Measurements from ENCODE around the gene UBE2D1. TPM values are rescaled to one million over a fixed set of nuclear protein-coding genes. Genes with fewer than 3 reads are reported as not detected.
A peak's percentile ranks its signal among the peaks of the same experiment; 100 is the strongest.

UBE2D1 gene
- total and polyA plus RNA-seq, 7 experiments from 2014 or later, result 11.3 to 23.8 (median 12.8) TPM

- no peak overlapping the region for H3K4me3 Mint-ChIP-seq
- no peak overlapping the region for H3K27ac ChIP-seq (ENCODE audit: low read depth, low read length)
Observed at GRCh38 chr10:58331646-58332045, 3.2 kb upstream of the UBE2D1 start.

GRCh38 chr10:58335306-58336005 is 650 bp downstream of the UBE2D1 start:
- DNase-seq (peak in 6 of 9 donors; percentile 3 to 21 (median 12)), ATAC-seq (peak; percentile 39)
- H3K27me3 Mint-ChIP-seq, result peaks cover 0 to 7% (median under 1%) of the 10 kb centered on the region in 5 donors
- H3K27ac ChIP-seq (ENCODE audit: low read depth, low read length), result peak overlapping the region; percentile 78
- H3K4me3 ChIP-seq (ENCODE audit: low read length), result peak overlapping the region; percentile 71
- H3K27me3 ChIP-seq (ENCODE audit: control insufficient read depth in 2 of 2, insufficient read depth in 2 of 2, low read length in 2 of 2), result no peaks in the 10 kb centered on the region
- H3K4me3 Mint-ChIP-seq, result peak overlapping the region; percentile 88 to 98 (median 96)
- peaks cover 0 to 2% (median 0%) of the 10 kb centered on the region in 11 donors for H3K9me3 Mint-ChIP-seq
- H3K9me3 ChIP-seq (ENCODE audit: control insufficient read depth in 2 of 3, low read length in 3 of 3), result no peaks in the 10 kb centered on the region
- ChIA-PET CTCF (interaction anchor here (0.6 to 1.2 kb wide), 2 partner anchors 34 to 49 kb away, joined by 3 to 4 read pairs; no protein-coding TSS in a partner anchor), POLR2A (interaction anchor here (1.0 to 2.0 kb wide), 3 partner anchors 10 to 55 kb away, joined by 3 to 30 read pairs (median 4); partner anchors contain the start of gene TFAM)
- H3K4me1 Mint-ChIP-seq, result peaks cover 25 to 48% (median 44%) of the 10 kb centered on the region in 7 donors
- H3K36me3 ChIP-seq (ENCODE audit: control insufficient read depth in 2 of 3, insufficient read depth in 3 of 3, low read length in 3 of 3), result peaks cover 0 to 7% (median 0%) of the 10 kb centered on the region in 3 experiments
- intact Hi-C loops (cut with micrococcal nuclease), result loop anchor here (2.0 to 10.0 kb wide), 3 partner anchors 13 to 1971 kb away; partner anchors contain the start of genes CCDC6 (in 1 of the 2) and ZWINT (in 1 of the 2)
- peak overlapping the region; percentile 77 to 96 (median 87) for H3K27ac Mint-ChIP-seq
- peaks cover 0 to 15% of the 10 kb centered on the region in 2 donors for H3K4me1 ChIP-seq (ENCODE audit: control insufficient read depth in 2 of 2, insufficient read depth in 2 of 2, low read length in 2 of 2)
- peaks cover 0 to 10% (median 3%) of the 10 kb centered on the region in 5 donors for H3K36me3 Mint-ChIP-seq

More at GRCh38 chr10:58331646-58332045, 3.2 kb upstream of the UBE2D1 start:
- H3K36me3 ChIP-seq (ENCODE audit: control insufficient read depth in 2 of 3, insufficient read depth in 3 of 3, low read length in 3 of 3), result peaks cover 0 to 7% (median 0%) of the 10 kb centered on the region in 3 experiments
- peaks cover 0 to 6% (median 0%) of the 10 kb centered on the region in 5 donors for H3K36me3 Mint-ChIP-seq
- H3K27me3 Mint-ChIP-seq, result peaks cover 0 to 16% (median 9%) of the 10 kb centered on the region in 5 donors
- ChIA-PET CTCF (no interaction called here), POLR2A (interaction anchor here (1.2 kb wide), 1 partner anchor 54 kb away, joined by 3 read pairs; the partner anchor contains the start of gene TFAM)
- H3K4me1 ChIP-seq (ENCODE audit: control insufficient read depth in 2 of 2, insufficient read depth in 2 of 2, low read length in 2 of 2), result peaks cover 0 to 15% of the 10 kb centered on the region in 2 donors
- DNase-seq, result no peak
- H3K4me3 ChIP-seq (ENCODE audit: low read length), result no peak overlapping the region
- no peaks in the 10 kb centered on the region for H3K27me3 ChIP-seq (ENCODE audit: control insufficient read depth in 2 of 2, insufficient read depth in 2 of 2, low read length in 2 of 2)
- no peak overlapping the region for H3K27ac Mint-ChIP-seq
- H3K4me1 Mint-ChIP-seq, result peaks cover 12 to 19% (median 18%) of the 10 kb centered on the region in 7 donors
- ATAC-seq, result no peak
- H3K9me3 Mint-ChIP-seq, result peaks cover 0 to 2% (median 0%) of the 10 kb centered on the region in 11 donors
- H3K9me3 ChIP-seq (ENCODE audit: control insufficient read depth in 2 of 3, low read length in 3 of 3), result no peaks in the 10 kb centered on the region
- intact Hi-C loops (cut with micrococcal nuclease), result loop anchor here in 1 of 2 donors (5.0 to 10.0 kb wide), 2 partner anchors 39 to 1967 kb away; partner anchors contain the start of gene ZWINT

GRCh38 chr10:58336242-58336641 is 1.4 kb downstream of the UBE2D1 start:
- H3K27me3 Mint-ChIP-seq, result peaks cover 0 to 6% (median 0%) of the 10 kb centered on the region in 5 donors
- peak overlapping the region in 6 of 9 donors; percentile 78 to 90 (median 84) for H3K27ac Mint-ChIP-seq
- peaks cover 0 to 10% (median 3%) of the 10 kb centered on the region in 5 donors for H3K36me3 Mint-ChIP-seq
- H3K4me3 Mint-ChIP-seq, result peak overlapping the region; percentile 88 to 98 (median 96)
- DNase-seq (no peak), ATAC-seq (no peak)
- H3K36me3 ChIP-seq (ENCODE audit: control insufficient read depth in 2 of 3, insufficient read depth in 3 of 3, low read length in 3 of 3), result peaks cover 0 to 7% (median 0%) of the 10 kb centered on the region in 3 experiments
- no peak overlapping the region for H3K27ac ChIP-seq (ENCODE audit: low read depth, low read length)
- intact Hi-C loops (cut with micrococcal nuclease), result loop anchor here in 1 of 2 donors (10.0 kb wide), 1 partner anchor 1971 kb away; the partner anchor contains the start of gene ZWINT
- peaks cover 0 to 15% of the 10 kb centered on the region in 2 donors for H3K4me1 ChIP-seq (ENCODE audit: control insufficient read depth in 2 of 2, insufficient read depth in 2 of 2, low read length in 2 of 2)
- ChIA-PET CTCF (no interaction called here), POLR2A (no interaction called here)
- no peaks in the 10 kb centered on the region for H3K27me3 ChIP-seq (ENCODE audit: control insufficient read depth in 2 of 2, insufficient read depth in 2 of 2, low read length in 2 of 2)
- H3K4me3 ChIP-seq (ENCODE audit: low read length), result no peak overlapping the region
- H3K4me1 Mint-ChIP-seq, result peaks cover 30 to 56% (median 52%) of the 10 kb centered on the region in 7 donors
- no peaks in the 10 kb centered on the region for H3K9me3 ChIP-seq (ENCODE audit: control insufficient read depth in 2 of 3, low read length in 3 of 3)
- peaks cover 0 to 2% (median 0%) of the 10 kb centered on the region in 11 donors for H3K9me3 Mint-ChIP-seq

GRCh38 chr10:58341422-58341821 is 6.6 kb downstream of the UBE2D1 start:
- Histone ChIP-seq H3K27ac (ENCODE audit: low read depth, low read length) (no peak overlapping the region), H3K4me1 (ENCODE audit: control insufficient read depth in 2 of 2, insufficient read depth in 2 of 2, low read length in 2 of 2) (peaks cover 0 to under 1% of the 10 kb centered on the region in 2 donors), H3K4me3 (ENCODE audit: low read length) (no peak overlapping the region), H3K36me3 (ENCODE audit: control insufficient read depth in 2 of 3, insufficient read depth in 3 of 3, low read length in 3 of 3) (no peaks in the 10 kb centered on the region), H3K27me3 (ENCODE audit: control insufficient read depth in 2 of 2, insufficient read depth in 2 of 2, low read length in 2 of 2) (no peaks in the 10 kb centered on the region), H3K9me3 (ENCODE audit: control insufficient read depth in 2 of 3, low read length in 3 of 3) (no peaks in the 10 kb centered on the region)
- H3K4me1 Mint-ChIP-seq, result peaks cover 30 to 69% (median 64%) of the 10 kb centered on the region in 7 donors
- no peak overlapping the region for H3K4me3 Mint-ChIP-seq
- no peak overlapping the region for H3K27ac Mint-ChIP-seq
- ChIA-PET POLR2A (no interaction called here), CTCF (interaction anchor here (1.7 kb wide), 1 partner anchor 44 kb away, joined by 4 read pairs; the partner anchor contains the start of gene TFAM)
- intact Hi-C loops (cut with micrococcal nuclease), result no loop called here
- ATAC-seq (no peak), DNase-seq (no peak)
- no peaks in the 10 kb centered on the region for H3K27me3 Mint-ChIP-seq
- peaks cover 4 to 19% (median 11%) of the 10 kb centered on the region in 5 donors for H3K36me3 Mint-ChIP-seq
- H3K9me3 Mint-ChIP-seq, result no peaks in the 10 kb centered on the region

- no peak overlapping the region for H3K27ac ChIP-seq (ENCODE audit: low read depth, low read length)
- no peak for ATAC-seq
- Mint-ChIP-seq H3K27me3 (no peaks in the 10 kb centered on the region), H3K27ac (peak overlapping the region in 1 of 9 donors; percentile 2), H3K9me3 (peaks cover 0 to 2% (median 0%) of the 10 kb centered on the region in 11 donors), H3K36me3 (peaks cover 7 to 23% (median 14%) of the 10 kb centered on the region in 5 donors), H3K4me3 (peak overlapping the region in 1 of 10 donors; percentile 41), H3K4me1 (peaks cover 26 to 68% (median 62%) of the 10 kb centered on the region in 7 donors)
- no peak overlapping the region for H3K4me3 ChIP-seq (ENCODE audit: low read length)
- POLR2A ChIA-PET, result no interaction called here
- DNase-seq, result no peak
- no peaks in the 10 kb centered on the region for H3K9me3 ChIP-seq (ENCODE audit: control insufficient read depth in 2 of 3, low read length in 3 of 3)
- no peaks in the 10 kb centered on the region for H3K36me3 ChIP-seq (ENCODE audit: control insufficient read depth in 2 of 3, insufficient read depth in 3 of 3, low read length in 3 of 3)
- CTCF ChIA-PET, result interaction anchor here (0.6 to 1.7 kb wide), 2 partner anchors 43 to 1971 kb away, joined by 3 to 4 read pairs; partner anchors contain the start of gene TFAM
- intact Hi-C loops (cut with micrococcal nuclease), result no loop called here
- no peaks in the 10 kb centered on the region for H3K4me1 ChIP-seq (ENCODE audit: control insufficient read depth in 2 of 2, insufficient read depth in 2 of 2, low read length in 2 of 2)
- no peaks in the 10 kb centered on the region for H3K27me3 ChIP-seq (ENCODE audit: control insufficient read depth in 2 of 2, insufficient read depth in 2 of 2, low read length in 2 of 2)
Observed at GRCh38 chr10:58341947-58342346, 7.1 kb downstream of the UBE2D1 start.

GRCh38 chr10:58347967-58348366 is 13.2 kb downstream of the UBE2D1 start:
- H3K27ac Mint-ChIP-seq, result no peak overlapping the region
- H3K4me3 Mint-ChIP-seq, result no peak overlapping the region
- no peaks in the 10 kb centered on the region for H3K27me3 Mint-ChIP-seq
- H3K4me1 ChIP-seq (ENCODE audit: control insufficient read depth in 2 of 2, insufficient read depth in 2 of 2, low read length in 2 of 2), result no peaks in the 10 kb centered on the region
- H3K36me3 Mint-ChIP-seq, result peaks cover 7 to 30% (median 25%) of the 10 kb centered on the region in 5 donors
- no peaks in the 10 kb centered on the region for H3K36me3 ChIP-seq (ENCODE audit: control insufficient read depth in 2 of 3, insufficient read depth in 3 of 3, low read length in 3 of 3)
- H3K9me3 Mint-ChIP-seq, result peaks cover 0 to 2% (median 0%) of the 10 kb centered on the region in 11 donors
- no peaks in the 10 kb centered on the region for H3K9me3 ChIP-seq (ENCODE audit: control insufficient read depth in 2 of 3, low read length in 3 of 3)
- ChIA-PET CTCF (no interaction called here), POLR2A (interaction anchor here (0.6 kb wide), 1 partner anchor 80 kb away, joined by 3 read pairs; no protein-coding TSS in a partner anchor)
- no peak overlapping the region for H3K4me3 ChIP-seq (ENCODE audit: low read length)
- DNase-seq, result no peak
- no peak overlapping the region for H3K27ac ChIP-seq (ENCODE audit: low read depth, low read length)
- no peaks in the 10 kb centered on the region for H3K27me3 ChIP-seq (ENCODE audit: control insufficient read depth in 2 of 2, insufficient read depth in 2 of 2, low read length in 2 of 2)
- ATAC-seq, result no peak
- intact Hi-C loops (cut with micrococcal nuclease), result loop anchor here in 1 of 2 donors (2.0 kb wide), 1 partner anchor 13 kb away; the partner anchor contains the start of gene UBE2D1
- peaks cover 10 to 70% (median 52%) of the 10 kb centered on the region in 7 donors for H3K4me1 Mint-ChIP-seq

Data from naive thymus-derived CD4-positive, alpha-beta T cell (primary cell).